Activated CD8-positive, alpha-beta memory T cell treated with anti-CD3 and anti-CD28 coated beads for 48 hours (primary cell): ENCODE measurements around the gene NEIL3.
"Not testable (repeated sequence)": the region's sequence is repeated elsewhere in the genome, so short reads cannot be mapped to it uniquely, and the experiment has no call there.

ENCODE experiments used
- DNase-seq, 3 experiments: peaks; one replicate each; pipeline ENCODE4 v3.0.0-alpha.2; 2020; ENCODE audit warnings: low read depth in 2 of 3, low spot score in 2 of 3

The NEIL3 gene

GRCh38 chr4:177301126-177301639 is 8.5 kb upstream of the NEIL3 start:
- no peak for DNase-seq

- DNase-seq = no peak
Observed at GRCh38 chr4:177302371-177303100, 7.1 kb upstream of the NEIL3 start.

GRCh38 chr4:177304094-177304493 is 5.6 kb upstream of the NEIL3 start:
- no peak for DNase-seq

DNA sequence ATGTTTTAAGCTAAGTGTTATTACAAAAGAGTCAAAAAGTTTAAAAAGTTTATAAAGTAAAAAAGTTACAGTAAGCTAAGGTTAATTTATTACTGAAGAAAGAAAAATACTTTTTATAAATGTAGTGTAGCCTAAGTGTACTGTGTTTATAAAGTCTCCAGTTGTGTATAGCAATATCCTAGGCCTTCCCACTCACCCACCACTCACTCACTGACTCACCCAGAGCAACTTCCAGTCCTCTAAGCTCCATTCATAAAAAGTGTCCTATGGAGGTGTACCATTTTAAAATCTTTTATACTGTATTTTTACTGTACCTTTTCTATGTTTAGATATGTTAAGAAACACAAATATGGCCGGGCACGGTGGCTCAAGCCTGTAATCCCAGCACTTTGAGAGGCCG is 4.8 kb upstream of the NEIL3 start:
- not testable (repeated sequence) for DNase-seq

DNA sequence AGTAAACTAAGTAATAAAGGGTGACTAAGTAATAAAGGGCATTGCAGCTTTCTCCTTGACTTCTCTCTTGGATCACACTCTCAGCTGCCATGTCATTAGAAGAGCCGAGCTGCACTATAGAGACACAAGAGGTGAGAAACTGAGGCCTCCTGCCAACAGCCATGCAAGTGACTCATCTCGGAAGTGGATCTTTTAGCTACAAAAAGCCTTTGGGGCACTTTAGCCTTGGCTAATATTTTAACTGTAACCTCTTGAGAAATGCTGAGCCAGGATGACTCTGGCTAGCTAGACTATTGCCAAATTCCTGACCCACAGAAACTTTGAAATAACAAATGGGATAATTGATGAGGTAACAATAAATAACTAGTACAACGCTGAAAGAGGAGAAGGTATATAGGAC is 1.5 kb upstream of the NEIL3 start:
- DNase-seq = no peak

DNA sequence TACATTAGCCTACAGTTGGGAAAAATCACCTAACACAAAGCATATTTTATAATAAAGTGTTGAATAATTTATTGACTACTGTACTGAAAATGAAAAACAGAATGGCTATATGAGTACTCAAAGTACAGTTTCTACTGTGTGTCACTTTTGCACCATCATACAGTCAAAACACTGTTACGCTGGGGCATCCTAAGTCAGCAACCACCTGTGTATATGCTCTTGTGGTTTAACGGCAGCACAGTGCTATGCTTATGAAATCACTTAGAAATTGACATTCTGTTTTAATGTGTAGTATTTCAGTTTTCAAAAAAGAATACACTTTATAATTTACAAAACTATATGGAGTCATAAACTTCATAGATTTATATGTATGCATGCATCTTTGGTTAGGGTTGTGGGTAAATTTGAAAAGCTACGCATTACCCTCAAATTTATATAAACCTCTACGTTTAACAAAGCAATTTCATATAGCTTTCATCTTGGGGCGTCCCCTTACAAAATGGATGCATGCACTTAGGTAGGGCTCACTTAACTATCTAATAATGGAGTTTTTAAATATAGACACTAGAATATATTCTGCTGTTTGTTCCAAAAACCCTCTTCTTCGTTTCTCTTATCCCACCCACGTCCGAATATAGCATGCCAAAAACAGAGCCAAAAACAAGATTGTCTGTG is 690 bp upstream of the NEIL3 start:
- no peak for DNase-seq

DNA sequence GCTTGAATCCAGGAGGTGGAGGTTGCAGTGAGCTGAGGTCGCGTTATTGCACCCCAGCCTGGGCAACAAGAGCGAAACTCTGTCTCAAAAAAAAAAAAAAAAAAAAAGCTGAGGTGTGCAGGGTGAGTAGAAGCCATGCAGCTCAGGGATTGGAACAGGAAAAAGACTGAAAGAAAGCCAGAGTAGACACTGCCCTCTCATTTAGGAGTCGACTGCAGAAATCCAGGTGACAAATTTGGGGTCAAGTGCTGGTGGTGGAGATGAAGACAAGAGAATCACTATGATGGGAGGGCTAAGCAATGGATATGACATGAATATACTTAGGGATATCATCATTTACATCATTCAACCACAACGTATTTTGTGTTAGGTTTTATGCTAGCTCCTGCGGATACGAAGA is 1.9 kb downstream of the NEIL3 start:
- no peak for DNase-seq

DNA sequence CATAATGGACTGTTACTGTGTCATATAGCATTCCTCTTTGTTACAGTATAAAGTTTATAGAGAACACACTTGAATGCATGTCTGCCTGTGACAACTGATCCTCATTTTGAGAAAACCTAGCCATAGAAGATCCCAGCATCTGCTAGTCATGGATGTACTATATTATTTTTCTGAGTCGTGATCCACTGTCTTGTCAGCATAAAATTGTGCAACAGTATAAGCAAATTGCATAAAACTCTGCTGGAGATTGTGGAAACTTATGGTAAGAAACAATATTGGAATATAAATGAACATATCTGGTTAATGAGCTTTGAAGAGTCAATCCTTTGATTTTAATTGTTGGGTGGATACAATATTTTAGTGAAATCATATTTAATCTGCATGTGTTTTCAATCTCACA is 3.6 kb downstream of the NEIL3 start:
- DNase-seq = no peak

DNA sequence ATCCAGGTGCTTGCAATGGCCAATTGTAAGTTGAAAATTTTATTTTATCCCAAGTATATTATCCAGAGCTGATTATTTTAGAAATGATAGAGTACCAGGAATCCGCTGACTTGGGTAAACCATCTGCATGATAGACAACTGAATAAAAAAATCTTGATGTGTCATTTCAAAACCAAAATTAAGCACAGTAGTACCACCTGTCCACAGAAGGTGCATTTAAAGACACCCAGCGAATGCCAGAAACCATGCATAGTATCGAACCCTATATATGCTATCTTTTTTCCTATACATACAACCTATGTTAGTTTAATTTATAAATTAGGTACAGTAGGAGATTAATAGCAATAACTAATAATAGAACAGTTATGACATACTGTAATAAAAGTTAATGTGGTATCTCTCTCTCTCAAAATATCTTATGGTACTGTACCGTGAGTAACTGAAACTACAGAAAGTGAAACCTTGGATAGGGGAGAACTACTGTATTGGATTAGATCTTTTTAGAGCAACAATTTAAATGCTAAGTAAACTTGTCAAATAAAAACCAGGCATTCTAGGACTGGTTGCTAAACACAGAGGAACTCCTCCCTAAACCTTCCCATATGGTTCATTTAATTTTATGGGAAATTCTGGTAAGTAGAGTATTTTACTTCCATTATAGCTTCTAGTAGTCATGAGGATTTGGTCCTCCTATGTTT is 6.2 kb downstream of the NEIL3 start:
- no peak for DNase-seq

DNA sequence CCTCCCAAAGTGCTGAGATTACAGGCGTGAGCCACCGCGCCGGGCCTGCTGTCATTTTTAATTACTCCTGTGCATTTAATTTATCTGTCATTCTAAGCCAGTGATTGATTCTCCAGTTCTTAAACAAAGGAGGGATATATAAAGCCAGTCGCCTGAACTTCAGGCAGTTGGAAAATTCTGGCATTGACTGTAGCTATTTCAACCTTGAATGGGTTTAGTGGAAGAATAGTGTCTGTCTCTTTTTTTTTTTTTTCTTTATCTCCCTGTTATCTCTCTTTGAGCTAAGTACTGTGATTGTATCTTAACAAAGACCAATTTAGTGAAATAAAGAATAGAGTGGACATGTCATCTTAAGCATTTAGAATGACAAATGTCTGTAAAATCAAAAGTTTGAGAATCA is 11.0 kb downstream of the NEIL3 start:
- no peak for DNase-seq

DNA sequence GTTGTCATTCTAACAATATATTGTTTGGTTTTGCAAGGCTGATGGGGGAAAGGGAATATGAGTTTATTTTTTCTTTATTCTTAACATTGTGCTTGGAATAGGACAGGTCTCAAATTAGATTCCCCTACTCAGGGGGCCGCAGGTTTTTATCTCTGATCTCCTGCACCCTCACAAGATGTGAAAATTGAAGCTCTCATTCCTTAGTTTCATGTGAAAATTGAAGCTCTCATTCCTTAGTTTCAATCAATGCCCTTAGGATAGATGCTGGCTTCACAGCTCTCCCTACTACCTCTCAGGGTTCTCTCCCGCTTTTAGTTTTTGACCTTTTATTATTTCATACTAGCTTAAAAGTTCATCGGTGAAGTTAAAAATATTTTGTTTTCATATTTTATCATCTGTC is 12.0 kb downstream of the NEIL3 start:
- no peak for DNase-seq

- no peak for DNase-seq
Observed at GRCh38 chr4:177322266-177322665, 12.6 kb downstream of the NEIL3 start.

DNA sequence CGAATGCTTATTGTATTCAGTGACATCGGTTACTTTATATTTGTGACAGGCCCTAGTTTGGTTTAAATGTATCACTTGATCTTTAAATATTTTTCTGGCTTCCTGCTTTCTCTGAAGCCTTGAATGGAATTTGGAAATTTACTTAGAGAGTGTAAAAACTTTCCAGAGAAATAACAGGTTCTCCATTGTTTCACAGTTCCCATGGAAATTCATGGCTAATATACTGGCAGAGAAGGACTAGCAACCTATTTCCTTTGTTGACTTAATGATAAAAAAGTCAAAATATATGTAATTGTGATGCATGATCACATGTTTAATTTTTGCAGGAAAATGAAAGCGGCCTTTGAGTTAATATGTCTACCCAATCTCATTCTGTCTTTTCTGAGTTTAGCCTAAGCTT is 13.2 kb downstream of the NEIL3 start:
- DNase-seq = no peak

GRCh38 chr4:177323416-177323815 is 13.7 kb downstream of the NEIL3 start:
- DNase-seq = no peak

GRCh38 chr4:177332119-177332518 is 22.4 kb downstream of the NEIL3 start:
- DNase-seq = no peak

DNA sequence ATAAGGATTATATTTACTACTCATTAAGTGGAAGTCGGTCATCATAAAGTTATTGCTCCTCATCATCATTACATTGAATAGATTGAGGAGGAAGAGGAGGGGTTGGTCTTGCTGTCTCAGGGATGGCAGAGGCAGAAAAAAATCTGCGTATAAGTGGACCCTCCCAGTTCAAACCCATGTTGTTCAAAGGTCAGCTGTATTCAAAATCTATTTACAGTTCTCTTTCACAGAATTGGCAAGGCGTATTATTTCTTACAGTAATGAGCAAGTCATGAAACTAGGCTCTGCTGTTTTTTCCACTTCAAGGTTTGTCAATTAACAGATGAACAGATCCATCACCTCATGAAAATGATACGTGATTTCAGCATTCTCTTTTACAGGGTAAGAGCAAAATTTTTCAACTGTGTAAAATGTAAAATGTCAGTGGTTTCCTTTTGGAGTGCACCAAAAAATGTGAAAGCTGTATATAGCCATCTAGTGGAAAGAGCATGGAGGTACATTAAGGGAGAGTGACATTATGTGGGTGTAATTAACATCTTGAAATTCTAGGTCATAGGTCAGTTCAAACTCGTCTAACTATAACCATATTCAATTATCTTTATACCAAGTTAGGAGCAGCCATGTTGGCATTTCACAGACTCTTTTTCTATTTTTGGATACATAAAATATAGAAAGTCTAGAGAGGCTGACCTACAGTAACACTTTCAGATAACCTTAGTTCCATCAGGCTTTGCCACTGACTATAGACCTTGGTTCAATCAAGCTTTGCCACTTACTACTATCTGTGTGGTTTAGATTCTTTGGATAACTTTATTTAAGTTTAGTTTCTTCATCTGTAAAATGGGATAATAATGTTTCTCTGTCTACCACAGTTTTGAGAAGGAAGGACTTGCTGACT is 30.1 kb downstream of the NEIL3 start:
- DNase-seq = no peak

GRCh38 chr4:177348348-177348747 is 38.7 kb downstream of the NEIL3 start:
- no peak for DNase-seq

GRCh38 chr4:177349191-177349590 is 39.5 kb downstream of the NEIL3 start:
- DNase-seq = no peak

DNA sequence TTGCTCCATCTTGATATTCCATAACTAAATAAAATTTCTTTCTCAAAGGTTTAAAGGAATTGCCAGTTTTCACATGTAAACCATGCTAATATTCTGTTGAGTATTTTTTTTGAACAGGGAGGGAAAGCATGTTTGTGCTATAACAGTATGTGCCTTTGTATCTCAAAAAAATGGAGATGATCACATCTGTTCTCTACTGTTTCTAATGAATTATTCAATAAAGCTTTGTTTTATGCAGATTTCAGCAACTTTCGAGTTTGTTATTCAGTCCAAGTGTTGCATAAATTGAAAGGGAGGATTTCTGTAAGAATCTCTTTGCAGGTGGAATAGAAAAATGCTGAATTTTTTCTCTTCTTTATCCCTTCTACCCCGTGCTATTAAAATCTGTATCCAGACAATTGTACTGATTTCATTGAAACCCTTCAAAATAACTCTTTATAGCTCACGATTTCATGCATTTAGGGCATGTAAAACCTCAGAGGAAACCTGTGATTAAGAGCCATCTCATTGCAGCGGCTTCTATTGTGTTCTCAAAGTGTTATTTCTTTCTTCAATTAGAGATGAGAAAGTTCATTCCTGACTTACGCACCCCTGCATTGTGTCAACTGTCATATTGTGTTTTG is 42.1 kb downstream of the NEIL3 start:
- DNase-seq = no peak

GRCh38 chr4:177356206-177356605 is 46.5 kb downstream of the NEIL3 start:
- no peak for DNase-seq

- DNase-seq = no peak
Observed at GRCh38 chr4:177356921-177357320, 47.2 kb downstream of the NEIL3 start.
